Adrenal gland (tissue), 12 donors: ENCODE measurements around the gene MYL2. TPM values are rescaled to one million over a fixed set of nuclear protein-coding genes. Genes with fewer than 3 reads are reported as not detected.
A peak's percentile ranks its signal among the peaks of the same experiment; 100 is the strongest.

Source experiments
- DNase-seq, 7 donors: peaks; one replicate each; pipeline ENCODE4 v3.0.0-alpha.2; 2019 to 2020
- H3K27ac ChIP-seq, 5 donors: fragments of 200-600 bp; sonication (generic) in 4 of 5; 1 replicate in 3 of 5; 2 replicates in 2 of 5; pipeline versions ENCODE4 v1.5.1 to v1.8.0; 2016 to 2020; ENCODE audit warnings: mild to moderate bottlenecking in 1 of 5
- H3K27me3 ChIP-seq: fragments of 200-600 bp; 2 replicates; pipeline ENCODE4 v1.8.0; 2021
- H3K36me3 ChIP-seq, 2 donors: fragments of 200-600 bp; replicated peaks in 1 of 2; 1 replicate in 1 of 2; 2 replicates in 1 of 2; pipeline versions ENCODE4 v1.5.1 to v1.8.0; 2018 to 2022
- H3K4me1 ChIP-seq, 2 donors: fragments of 200-600 bp; replicated peaks in 1 of 2; 1 replicate in 1 of 2; 2 replicates in 1 of 2; pipeline versions ENCODE4 v1.5.1 to v1.8.0; 2018 to 2021
- H3K4me3 ChIP-seq, 4 donors: fragments of 200-600 bp; sonication (generic) in 3 of 4; one replicate each; pipeline ENCODE4 v1.5.1; 2016 to 2018
- H3K9me3 ChIP-seq, 3 donors: fragments of 200-600 bp; sonication (generic) in 1 of 3; replicated peaks in 1 of 3; 1 replicate in 2 of 3; 2 replicates in 1 of 3; pipeline versions ENCODE4 v1.5.1 to v1.8.0; 2016 to 2021
- CTCF ChIP-seq, 6 experiments: fragments of 450-650 bp in 4 of 6; fragments of 200-600 bp in 2 of 6; sonication (generic) in 1 of 6; IDR thresholded peaks; 1 replicate in 5 of 6; 2 replicates in 1 of 6; pipeline versions ENCODE4 v1.5.1 to v1.8.0; 2016 to 2021; ENCODE audit warnings: antibody characterized with exemption in 6 of 6, mild to moderate bottlenecking in 2 of 6, moderate library complexity in 1 of 6
- POLR2A ChIP-seq, 2 donors: fragments of 450-650 bp; IDR thresholded peaks; one replicate each; pipeline ENCODE4 v1.6.1; 2017; ENCODE audit warnings: antibody characterized with exemption in 2 of 2, mild to moderate bottlenecking in 2 of 2, moderate library complexity in 1 of 2
- WGBS, 4 donors: extraction: QIAGEN DNeasy Blood & Tissue Kit in 2 of 4; methylation state at CpG; one replicate each; pipeline versions ENCODE4 v1.1.5 to v1.1.7; 2013 to 2017; 5-methylcytosine and 5-hydroxymethylcytosine counted together
- intact Hi-C, 2 donors: fragments of 100-400 bp; cut with DNase I; formaldehyde crosslinking; loops; one replicate each; pipeline versions ENCODE4 v1.14.1 to v1.15.0; 2022 to 2023
- polyA plus RNA-seq, 3 donors: library from polyadenylated mRNA; stranded (reverse); fragments of 200-250 nt in 2 of 3; fragments of 350-450 nt in 1 of 3; fragmentation: Illumina TruSeq in 1 of 3; extraction: RNeasy Lipid Tissue Mini Kit (QIAGEN cat#74804) in 1 of 3; gene quantifications; one replicate each; pipeline ENCODE4 v1.2.3, GENCODE V29; 2013 to 2014
- total RNA-seq, 9 donors: library from RNA; depleted of rRNA in 4 of 9; stranded (reverse); fragments of >200 nt in 4 of 9; fragments of 120-200 nt in 1 of 9; fragmentation: NEBNext Ultra II Directional in 1 of 9; extraction: Animal tissue kit (Norgen Biotek cat#: 25700) in 1 of 9; gene quantifications; one replicate each; pipeline versions ENCODE4 v1.1.0 to v1.2.4, GENCODE V29; 2013 to 2023
- donor health status: healthy with polysubstance abuse.
- donor health status: Bipolar disorder and iron deficiency.
- donor health status: DM: yes; HTN: yes; CAD: no.
- donor health status: DM: no; HTN: no; CAD: no.
- donor health status: DM: no; HTN: no; CAD: no.
- donor health status: DM: yes; HTN: yes; CAD: no.

Gene MYL2
- total and polyA plus RNA-seq, 12 donors: 0.58 to 6.5 (median 3.2) TPM; not detected in 7

- TF ChIP-seq POLR2A (IDR thresholded peaks at IDR 0.05) (no peak), CTCF (IDR thresholded peaks at IDR 0.05) (no peak)
- Histone ChIP-seq H3K27ac (no peak overlapping the region), H3K36me3 (no peaks in the 10 kb centered on the region), H3K4me3 (no peak overlapping the region), H3K9me3 (peaks cover 0 to 12% (median 0%) of the 10 kb centered on the region in 3 donors), H3K27me3 (peaks cover 11% of the 10 kb centered on the region), H3K4me1 (no peaks in the 10 kb centered on the region)
- DNase-seq: no peak
- 47 to 62% (median 58%) methylated on average over 2 of the region's 2 CpGs for WGBS, 4 donors
- intact Hi-C loops: no loop called here
These were observed 23.0 kb upstream of the MYL2 start for GRCh38 chr12:110943373-110943772.

GRCh38 chr12:110941391-110941790, 21.0 kb upstream of the MYL2 start:
- WGBS, 4 donors: 76 to 85% (median 81%) methylated on average over 4 to 6 of the region's 6 CpGs

GRCh38 chr12:110940933-110941332, 20.6 kb upstream of the MYL2 start:
- peaks cover 0 to 4% (median 0%) of the 10 kb centered on the region in 3 donors for H3K9me3 ChIP-seq
- 65 to 90% (median 69%) methylated on average over 2 to 7 of the region's 7 CpGs; no CpG with 5 or more reads in 1 of the 4 donors for WGBS, 4 donors
- peaks cover 11% of the 10 kb centered on the region for H3K27me3 ChIP-seq
- DNase-seq: peak in 1 of 7 donors; percentile 4
- H3K4me1 ChIP-seq: no peaks in the 10 kb centered on the region
- H3K4me3 ChIP-seq: no peak overlapping the region
- intact Hi-C loops: no loop called here
- TF ChIP-seq CTCF (IDR thresholded peaks at IDR 0.05) (no peak), POLR2A (IDR thresholded peaks at IDR 0.05) (no peak)
- H3K27ac ChIP-seq: no peak overlapping the region
- no peaks in the 10 kb centered on the region for H3K36me3 ChIP-seq

More at GRCh38 chr12:110941391-110941790, 21.0 kb upstream of the MYL2 start:
- DNase-seq: peak in 1 of 7 donors; percentile 13
- Histone ChIP-seq H3K4me3 (no peak overlapping the region), H3K36me3 (no peaks in the 10 kb centered on the region), H3K4me1 (no peaks in the 10 kb centered on the region), H3K27me3 (peaks cover 11% of the 10 kb centered on the region), H3K9me3 (peaks cover 0 to 9% (median 0%) of the 10 kb centered on the region in 3 donors), H3K27ac (no peak overlapping the region)
- TF ChIP-seq POLR2A (IDR thresholded peaks at IDR 0.05) (no peak), CTCF (IDR thresholded peaks at IDR 0.05) (no peak)
- intact Hi-C loops: no loop called here

GRCh38 chr12:110940296-110940695, 19.9 kb upstream of the MYL2 start:
- intact Hi-C loops: no loop called here
- TF ChIP-seq CTCF (IDR thresholded peaks at IDR 0.05) (no peak), POLR2A (IDR thresholded peaks at IDR 0.05) (no peak)
- peaks cover 11% of the 10 kb centered on the region for H3K27me3 ChIP-seq
- WGBS, 4 donors: 76 to 87% (median 81%) methylated on average over 4 of the region's 4 CpGs
- no peaks in the 10 kb centered on the region for H3K4me1 ChIP-seq
- DNase-seq: peak in 1 of 7 donors; percentile 14
- no peak overlapping the region for H3K27ac ChIP-seq
- H3K4me3 ChIP-seq: no peak overlapping the region
- H3K36me3 ChIP-seq: no peaks in the 10 kb centered on the region
- H3K9me3 ChIP-seq: no peaks in the 10 kb centered on the region
